CD4-positive, alpha-beta memory T cell (primary cell): ENCODE data around the gene CCDC106. TPM values are rescaled to one million over a fixed set of nuclear protein-coding genes. Genes with fewer than 3 reads are reported as not detected.
A peak's percentile ranks its signal among the peaks of the same experiment; 100 is the strongest.

Source experiments
- CTCF ChIA-PET: fragments of 350-600 bp; sonication (Branson Sonifier 250); formaldehyde crosslinking; loops from one replicate; lab custom pipeline; 2021; ENCODE audit warnings: inconsistent platforms; ENCODE audit not compliant: partially characterized antibody; lab: Charles Lee
- POLR2A ChIA-PET: fragments of 350-600 bp; sonication (Branson Sonifier 250); formaldehyde crosslinking; loops from one replicate; lab custom pipeline; 2021; ENCODE audit not compliant: partially characterized antibody; lab: Charles Lee
- DNase-seq, 5 donors: peaks; one replicate each; pipeline versions ENCODE4 v3.0.0 to v3.0.0-alpha.2; 2020 to 2022; ENCODE audit warnings: mixed read lengths in 1 of 5
- H3K27ac ChIP-seq: one replicate; pipeline ENCODE4 v1.7.0; 2013; ENCODE audit warnings: low read depth, low read length
- H3K27me3 ChIP-seq: 2 replicates; pipeline ENCODE4 v1.7.0; 2013; ENCODE audit warnings: mild to moderate bottlenecking, low read length, moderate library complexity; ENCODE audit not compliant: insufficient read depth
- H3K36me3 ChIP-seq: 2 replicates; pipeline ENCODE4 v1.7.0; 2013; ENCODE audit warnings: mild to moderate bottlenecking, low read length, moderate library complexity; ENCODE audit not compliant: insufficient read depth
- H3K4me1 ChIP-seq: 2 replicates; pipeline ENCODE4 v1.7.0; 2013; ENCODE audit warnings: mild to moderate bottlenecking, low read length, moderate library complexity; ENCODE audit not compliant: insufficient read depth
- H3K4me3 ChIP-seq, 2 donors: one replicate each; pipeline ENCODE4 v1.7.0; 2013; ENCODE audit warnings: low read length in 2 of 2, mild to moderate bottlenecking in 1 of 2
- H3K9me3 ChIP-seq, 2 donors: one replicate each; pipeline ENCODE4 v1.7.0; 2013; ENCODE audit warnings: low read length in 2 of 2, control low read depth in 1 of 2; ENCODE audit not compliant: control insufficient read depth in 1 of 2
- H3K27ac Mint-ChIP-seq, 7 donors: one replicate each; pipeline ENCODE4 v1.8.0; 2020 to 2021; ENCODE audit warnings: mixed read lengths in 7 of 7, mild to moderate bottlenecking in 6 of 7, inconsistent platforms in 3 of 7, moderate library complexity in 3 of 7
- H3K27me3 Mint-ChIP-seq, 2 donors: one replicate each; pipeline ENCODE4 v1.8.0; 2020 to 2021; ENCODE audit warnings: mixed read lengths in 2 of 2
- H3K36me3 Mint-ChIP-seq, 2 donors: one replicate each; pipeline ENCODE4 v1.8.0; 2020 to 2021; ENCODE audit warnings: mixed read lengths in 2 of 2, inconsistent platforms in 1 of 2, mild to moderate bottlenecking in 1 of 2
- H3K4me1 Mint-ChIP-seq, 4 donors: one replicate each; pipeline ENCODE4 v1.8.0; 2020 to 2021; ENCODE audit warnings: mixed read lengths in 4 of 4, mild to moderate bottlenecking in 1 of 4
- H3K4me3 Mint-ChIP-seq, 8 donors: one replicate each; pipeline ENCODE4 v1.8.0; 2020 to 2021; ENCODE audit warnings: mixed read lengths in 8 of 8, mild to moderate bottlenecking in 7 of 8, moderate library complexity in 6 of 8, inconsistent platforms in 3 of 8
- H3K9me3 Mint-ChIP-seq, 8 donors: one replicate each; pipeline ENCODE4 v1.8.0; 2020 to 2021; ENCODE audit warnings: mixed read lengths in 8 of 8, mild to moderate bottlenecking in 5 of 8, inconsistent platforms in 3 of 8, moderate library complexity in 1 of 8
- intact Hi-C: fragments of 100-400 bp; cut with micrococcal nuclease; formaldehyde crosslinking; loops from one replicate; pipeline ENCODE4 v1.15.1; 2023
- polyA plus RNA-seq, 2 donors: library from polyadenylated mRNA; unstranded; fragments of 300-500 nt; fragmentation: Illumina TruSeq; gene quantifications; one replicate each; pipeline ENCODE4 v1.2.3, GENCODE V29; 2021
- total RNA-seq, 2 experiments: library from RNA; stranded (reverse); gene quantifications; one replicate each; pipeline ENCODE4 v1.2.3, GENCODE V29; 2021

The CCDC106 gene
- total and polyA plus RNA-seq, 4 experiments from 2014 or later: 0.47 to 1.5 (median 0.94) TPM

GRCh38 chr19:55694656-55695491, 46.9 kb downstream of the CCDC106 start:
- Histone ChIP-seq H3K27ac (no peak overlapping the region), H3K4me3 (no peak overlapping the region), H3K9me3 (no peaks in the 10 kb centered on the region), H3K36me3 (peaks cover 27% of the 10 kb centered on the region), H3K27me3 (no peaks in the 10 kb centered on the region), H3K4me1 (no peaks in the 10 kb centered on the region)
- Mint-ChIP-seq H3K36me3 (peaks cover 10 to 51% of the 10 kb centered on the region in 2 donors), H3K27me3 (no peaks in the 10 kb centered on the region), H3K4me3 (no peak overlapping the region), H3K4me1 (peaks cover 0 to 3% (median 0%) of the 10 kb centered on the region in 4 donors), H3K27ac (no peak overlapping the region), H3K9me3 (no peaks in the 10 kb centered on the region)
- ChIA-PET POLR2A (no interaction called here), CTCF (no interaction called here)
- intact Hi-C loops: no loop called here
- no peak for DNase-seq

- Histone ChIP-seq H3K4me1 (no peaks in the 10 kb centered on the region), H3K27me3 (no peaks in the 10 kb centered on the region), H3K36me3 (peaks cover 20% of the 10 kb centered on the region), H3K4me3 (no peak overlapping the region), H3K9me3 (no peaks in the 10 kb centered on the region), H3K27ac (no peak overlapping the region)
- ChIA-PET POLR2A (no interaction called here), CTCF (no interaction called here)
- no peak for DNase-seq
- H3K27me3 Mint-ChIP-seq: no peaks in the 10 kb centered on the region
- intact Hi-C loops: no loop called here
- peaks cover 0 to 3% (median under 1%) of the 10 kb centered on the region in 4 donors for H3K4me1 Mint-ChIP-seq
- H3K36me3 Mint-ChIP-seq: peaks cover 10 to 51% of the 10 kb centered on the region in 2 donors
- no peak overlapping the region for H3K4me3 Mint-ChIP-seq
- peak overlapping the region in 1 of 7 donors; percentile 52 for H3K27ac Mint-ChIP-seq
- H3K9me3 Mint-ChIP-seq: no peaks in the 10 kb centered on the region
Measured at GRCh38 chr19:55695511-55696290, 47.7 kb downstream of the CCDC106 start.

- Mint-ChIP-seq H3K9me3 (no peaks in the 10 kb centered on the region), H3K27ac (peak overlapping the region in 1 of 7 donors; percentile 22), H3K36me3 (peaks cover 10 to 45% of the 10 kb centered on the region in 2 donors), H3K4me3 (no peak overlapping the region), H3K27me3 (no peaks in the 10 kb centered on the region), H3K4me1 (peaks cover 0 to 2% (median 0%) of the 10 kb centered on the region in 4 donors)
- ChIA-PET POLR2A (no interaction called here), CTCF (no interaction called here)
- intact Hi-C loops: no loop called here
- Histone ChIP-seq H3K27me3 (no peaks in the 10 kb centered on the region), H3K9me3 (no peaks in the 10 kb centered on the region), H3K27ac (no peak overlapping the region), H3K4me1 (no peaks in the 10 kb centered on the region), H3K36me3 (peaks cover 14% of the 10 kb centered on the region), H3K4me3 (no peak overlapping the region)
- no peak for DNase-seq
Measured at GRCh38 chr19:55696301-55697068, 48.5 kb downstream of the CCDC106 start.

- H3K36me3 Mint-ChIP-seq: peaks cover 10 to 44% of the 10 kb centered on the region in 2 donors
- H3K4me3 ChIP-seq: no peak overlapping the region
- no peaks in the 10 kb centered on the region for H3K27me3 ChIP-seq
- no peaks in the 10 kb centered on the region for H3K9me3 ChIP-seq
- H3K4me1 ChIP-seq: no peaks in the 10 kb centered on the region
- no peak overlapping the region for H3K27ac ChIP-seq
- H3K4me1 Mint-ChIP-seq: peaks cover 0 to 2% (median 0%) of the 10 kb centered on the region in 4 donors
- no peaks in the 10 kb centered on the region for H3K27me3 Mint-ChIP-seq
- no peaks in the 10 kb centered on the region for H3K9me3 Mint-ChIP-seq
- DNase-seq: no peak
- intact Hi-C loops: no loop called here
- CTCF ChIA-PET: no interaction called here
- peaks cover 14% of the 10 kb centered on the region for H3K36me3 ChIP-seq
- H3K4me3 Mint-ChIP-seq: no peak overlapping the region
- POLR2A ChIA-PET: no interaction called here
- H3K27ac Mint-ChIP-seq: peak overlapping the region in 2 of 7 donors; percentile 22 to 52
Measured at GRCh38 chr19:55697069-55697440, 49.0 kb downstream of the CCDC106 start.

- H3K27ac ChIP-seq: no peak overlapping the region
- no peaks in the 10 kb centered on the region for H3K9me3 ChIP-seq
- CTCF ChIA-PET: no interaction called here
- no peaks in the 10 kb centered on the region for H3K27me3 ChIP-seq
- no peaks in the 10 kb centered on the region for H3K4me1 ChIP-seq
- H3K4me3 ChIP-seq: no peak overlapping the region
- peaks cover 14% of the 10 kb centered on the region for H3K36me3 ChIP-seq
- intact Hi-C loops: no loop called here
- H3K27ac Mint-ChIP-seq: peak overlapping the region in 1 of 7 donors; percentile 74
- POLR2A ChIA-PET: no interaction called here
- no peaks in the 10 kb centered on the region for H3K9me3 Mint-ChIP-seq
- H3K4me3 Mint-ChIP-seq: no peak overlapping the region
- H3K27me3 Mint-ChIP-seq: no peaks in the 10 kb centered on the region
- H3K36me3 Mint-ChIP-seq: peaks cover 10 to 44% of the 10 kb centered on the region in 2 donors
- no peak for DNase-seq
- H3K4me1 Mint-ChIP-seq: peaks cover 0 to 2% (median 0%) of the 10 kb centered on the region in 4 donors
Measured at GRCh38 chr19:55697698-55698097, 49.7 kb downstream of the CCDC106 start.

- intact Hi-C loops: no loop called here
- Mint-ChIP-seq H3K27me3 (no peaks in the 10 kb centered on the region), H3K36me3 (peaks cover 8 to 41% of the 10 kb centered on the region in 2 donors), H3K27ac (peak overlapping the region in 3 of 7 donors; percentile 5 to 60 (median 11)), H3K9me3 (no peaks in the 10 kb centered on the region), H3K4me3 (no peak overlapping the region), H3K4me1 (peaks cover 0 to 4% (median under 1%) of the 10 kb centered on the region in 4 donors)
- no peak overlapping the region for H3K4me3 ChIP-seq
- ChIA-PET POLR2A (no interaction called here), CTCF (no interaction called here)
- H3K36me3 ChIP-seq: peaks cover 10% of the 10 kb centered on the region
- no peak overlapping the region for H3K27ac ChIP-seq
- no peak for DNase-seq
- no peaks in the 10 kb centered on the region for H3K9me3 ChIP-seq
- H3K4me1 ChIP-seq: no peaks in the 10 kb centered on the region
- H3K27me3 ChIP-seq: no peaks in the 10 kb centered on the region
Measured at GRCh38 chr19:55698256-55698655, 50.2 kb downstream of the CCDC106 start.

- ChIA-PET CTCF (no interaction called here), POLR2A (no interaction called here)
- peaks cover 8% of the 10 kb centered on the region for H3K36me3 ChIP-seq
- H3K27ac Mint-ChIP-seq: no peak overlapping the region
- no peak overlapping the region for H3K27ac ChIP-seq
- H3K27me3 ChIP-seq: no peaks in the 10 kb centered on the region
- no peaks in the 10 kb centered on the region for H3K9me3 ChIP-seq
- peaks cover 0 to 4% (median 2%) of the 10 kb centered on the region in 4 donors for H3K4me1 Mint-ChIP-seq
- intact Hi-C loops: no loop called here
- no peak overlapping the region for H3K4me3 Mint-ChIP-seq
- H3K4me1 ChIP-seq: no peaks in the 10 kb centered on the region
- DNase-seq: no peak
- peaks cover 6 to 36% of the 10 kb centered on the region in 2 donors for H3K36me3 Mint-ChIP-seq
- no peak overlapping the region for H3K4me3 ChIP-seq
- no peaks in the 10 kb centered on the region for H3K9me3 Mint-ChIP-seq
- H3K27me3 Mint-ChIP-seq: no peaks in the 10 kb centered on the region
Measured at GRCh38 chr19:55699221-55699620, 51.2 kb downstream of the CCDC106 start.
